GM10266 (cell line): Measurements from ENCODE around the gene ETV1.

ENCODE experiments used
- DNase-seq: peaks from one replicate; pipeline ENCODE4 v3.0.0; 2012; ENCODE audit errors: extremely low spot score
- CTCF ChIP-seq: IDR thresholded peaks from 2 replicates; pipeline ENCODE4 v1.5.1; 2012; ENCODE audit warnings: mild to moderate bottlenecking, low read depth; ENCODE audit not compliant: control insufficient read depth, insufficient read depth; ENCODE audit errors: missing control alignments

The ETV1 gene

GRCh38 chr7:14016950-14017349 is 27.5 kb upstream of the ETV1 start:
- no peak for DNase-seq
- TF ChIP-seq CTCF = no peak

GRCh38 chr7:14013898-14014297 is 24.4 kb upstream of the ETV1 start:
- DNase-seq = no peak
- no peak for TF ChIP-seq CTCF

- TF ChIP-seq CTCF = no peak
- no peak for DNase-seq
These were observed 20.3 kb upstream of the ETV1 start for GRCh38 chr7:14009453-14010418.

- no peak for DNase-seq
- no peak for TF ChIP-seq CTCF
These were observed 11.7 kb upstream of the ETV1 start for GRCh38 chr7:14001139-14001538.

- no peak for DNase-seq
- TF ChIP-seq CTCF = no peak
These were observed 10.8 kb upstream of the ETV1 start for GRCh38 chr7:14000247-14000646.

GRCh38 chr7:13998866-13999265 is 9.4 kb upstream of the ETV1 start:
- no peak for DNase-seq
- TF ChIP-seq CTCF = no peak

GRCh38 chr7:13992596-13992964 is 3.1 kb upstream of the ETV1 start:
- no peak for DNase-seq
- TF ChIP-seq CTCF = no peak
